Measurements from ENCODE around the gene FUT8. TPM values are rescaled to one million over a fixed set of nuclear protein-coding genes. Genes with fewer than 3 reads are reported as not detected.
"Not testable (repeated sequence)": the region's sequence is repeated elsewhere in the genome, so short reads cannot be mapped to it uniquely, and the experiment has no call there.

Gene FUT8
- polyA plus RNA-seq, 1 experiment = 45.1 TPM

GRCh38 chr14:65421201-65421981, 8.9 kb downstream of the FUT8 start:
- TF ChIP-seq CTCF (IDR thresholded peaks at IDR 0.05; ENCODE audit: low read depth, low read length) = no peak
- H3K27me3 ChIP-seq (ENCODE audit: control insufficient read depth, insufficient read depth, low read length) = no peaks in the 10 kb centered on the region
- no peak overlapping the region for H3K4me3 ChIP-seq (ENCODE audit: low read depth, low read length)
- H3K27ac ChIP-seq (ENCODE audit: low read depth, low read length) = peak overlapping the region; percentile 42
- CTCF ChIA-PET = interaction anchor here (0.8 kb wide), 1 partner anchor 403 kb away, joined by 9 read pairs; no protein-coding TSS in a partner anchor
- POLR2A ChIA-PET = no interaction called here
- peak; percentile 21 for DNase-seq (ENCODE audit: low read depth, low spot score)
- H3K9me3 ChIP-seq (ENCODE audit: control insufficient read depth, insufficient read depth, low read length) = no peaks in the 10 kb centered on the region

- Histone ChIP-seq H3K9me3 (ENCODE audit: control insufficient read depth, insufficient read depth, low read length) (no peaks in the 10 kb centered on the region), H3K27me3 (ENCODE audit: control insufficient read depth, insufficient read depth, low read length) (no peaks in the 10 kb centered on the region), H3K27ac (ENCODE audit: low read depth, low read length) (peak overlapping the region; percentile 42), H3K4me3 (ENCODE audit: low read depth, low read length) (no peak overlapping the region)
- no peak for TF ChIP-seq CTCF (IDR thresholded peaks at IDR 0.05; ENCODE audit: low read depth, low read length)
- POLR2A ChIA-PET = no interaction called here
- no peak for DNase-seq (ENCODE audit: low read depth, low spot score)
- CTCF ChIA-PET = interaction anchor here (0.6 to 1.1 kb wide), 3 partner anchors 10 to 242 kb away, joined by 4 to 8 read pairs (median 4); partner anchors contain the start of gene FUT8
Observed at GRCh38 chr14:65422088-65422834, 9.7 kb downstream of the FUT8 start.

- no peaks in the 10 kb centered on the region for H3K27me3 ChIP-seq (ENCODE audit: control insufficient read depth, insufficient read depth, low read length)
- no peak for TF ChIP-seq CTCF (IDR thresholded peaks at IDR 0.05; ENCODE audit: low read depth, low read length)
- H3K4me3 ChIP-seq (ENCODE audit: low read depth, low read length) = no peak overlapping the region
- POLR2A ChIA-PET = no interaction called here
- DNase-seq (ENCODE audit: low read depth, low spot score) = no peak
- CTCF ChIA-PET = interaction anchor here (1.0 to 1.2 kb wide), 2 partner anchors 9 to 401 kb away, joined by 3 to 6 read pairs; no protein-coding TSS in a partner anchor
- H3K27ac ChIP-seq (ENCODE audit: low read depth, low read length) = no peak overlapping the region
- no peaks in the 10 kb centered on the region for H3K9me3 ChIP-seq (ENCODE audit: control insufficient read depth, insufficient read depth, low read length)
Observed at GRCh38 chr14:65423982-65424381, 11.5 kb downstream of the FUT8 start.

- ChIA-PET POLR2A (no interaction called here), CTCF (interaction anchor here (0.7 to 1.0 kb wide), 2 partner anchors 10 to 400 kb away, joined by 3 read pairs; no protein-coding TSS in a partner anchor)
- no peak for DNase-seq (ENCODE audit: low read depth, low spot score)
- Histone ChIP-seq H3K27ac (ENCODE audit: low read depth, low read length) (no peak overlapping the region), H3K9me3 (ENCODE audit: control insufficient read depth, insufficient read depth, low read length) (no peaks in the 10 kb centered on the region), H3K4me3 (ENCODE audit: low read depth, low read length) (no peak overlapping the region), H3K27me3 (ENCODE audit: control insufficient read depth, insufficient read depth, low read length) (no peaks in the 10 kb centered on the region)
- no peak for TF ChIP-seq CTCF (IDR thresholded peaks at IDR 0.05; ENCODE audit: low read depth, low read length)
Observed at GRCh38 chr14:65424531-65424930, 12.0 kb downstream of the FUT8 start.

- Histone ChIP-seq H3K27ac (ENCODE audit: low read depth, low read length) (no peak overlapping the region), H3K27me3 (ENCODE audit: control insufficient read depth, insufficient read depth, low read length) (no peaks in the 10 kb centered on the region), H3K4me3 (ENCODE audit: low read depth, low read length) (no peak overlapping the region), H3K9me3 (ENCODE audit: control insufficient read depth, insufficient read depth, low read length) (no peaks in the 10 kb centered on the region)
- TF ChIP-seq CTCF (IDR thresholded peaks at IDR 0.05; ENCODE audit: low read depth, low read length) = no peak
- no peak for DNase-seq (ENCODE audit: low read depth, low spot score)
- POLR2A ChIA-PET = no interaction called here
- CTCF ChIA-PET = no interaction called here
Observed at GRCh38 chr14:65425885-65426284, 13.4 kb downstream of the FUT8 start.

GRCh38 chr14:65426902-65427301, 14.4 kb downstream of the FUT8 start:
- H3K27me3 ChIP-seq (ENCODE audit: control insufficient read depth, insufficient read depth, low read length); H3K9me3 ChIP-seq (ENCODE audit: control insufficient read depth, insufficient read depth, low read length); DNase-seq (ENCODE audit: low read depth, low spot score); H3K27ac ChIP-seq (ENCODE audit: low read depth, low read length); H3K4me3 ChIP-seq (ENCODE audit: low read depth, low read length); CTCF ChIA-PET: not testable (repeated sequence)
- POLR2A ChIA-PET = interaction anchor here (0.5 kb wide), 1 partner anchor 290 kb away, joined by 3 read pairs; no protein-coding TSS in a partner anchor
